HL-60 (cell line): Measurements from ENCODE around the gene PALM.

Source experiments
- GABPA ChIP-seq: IDR thresholded peaks from 2 replicates; pipeline ENCODE4 v1.6.1; 2012; ENCODE audit warnings: low read depth
- POLR2AphosphoS5 ChIP-seq: IDR thresholded peaks from 2 replicates; pipeline ENCODE4 v1.6.1; 2012; ENCODE audit warnings: low read depth
- TF ChIP-seq, protein P1 (sequence below): IDR thresholded peaks from one replicate; pipeline ENCODE4 v1.5.1; 2011; ENCODE audit warnings: low read length, control low read depth, inconsistent platforms; ENCODE audit not compliant: insufficient read depth
- TF ChIP-seq, protein P2 (sequence below): IDR thresholded peaks from 2 replicates; pipeline ENCODE4 v1.6.1; 2012; ENCODE audit warnings: low read depth; ENCODE audit not compliant: insufficient replicate concordance

DNA sequence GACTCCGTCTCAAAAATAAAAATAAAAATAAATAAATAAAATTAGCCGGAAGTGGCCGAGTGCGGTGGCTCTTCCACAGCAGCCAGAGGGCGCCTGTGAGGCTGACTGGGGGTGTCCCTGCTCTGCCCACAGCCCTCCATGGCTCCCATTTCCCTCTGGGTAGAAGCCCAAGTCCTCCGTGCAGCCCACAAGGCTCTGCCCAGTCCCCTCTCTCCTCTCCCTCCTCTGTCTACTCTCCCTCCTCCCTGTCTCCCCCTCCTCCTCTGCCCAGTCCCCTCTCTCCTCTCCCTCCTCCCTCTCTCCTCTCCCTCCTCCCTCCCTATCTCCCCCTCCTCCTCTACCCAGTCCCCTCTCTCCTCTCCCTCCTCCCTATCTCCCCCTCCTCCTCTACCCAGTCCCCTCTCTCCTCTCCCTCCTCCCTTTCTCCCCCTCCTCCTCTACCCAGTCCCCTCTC lies 62.6 kb downstream of the PALM start:
- TF ChIP-seq, protein P1, sequence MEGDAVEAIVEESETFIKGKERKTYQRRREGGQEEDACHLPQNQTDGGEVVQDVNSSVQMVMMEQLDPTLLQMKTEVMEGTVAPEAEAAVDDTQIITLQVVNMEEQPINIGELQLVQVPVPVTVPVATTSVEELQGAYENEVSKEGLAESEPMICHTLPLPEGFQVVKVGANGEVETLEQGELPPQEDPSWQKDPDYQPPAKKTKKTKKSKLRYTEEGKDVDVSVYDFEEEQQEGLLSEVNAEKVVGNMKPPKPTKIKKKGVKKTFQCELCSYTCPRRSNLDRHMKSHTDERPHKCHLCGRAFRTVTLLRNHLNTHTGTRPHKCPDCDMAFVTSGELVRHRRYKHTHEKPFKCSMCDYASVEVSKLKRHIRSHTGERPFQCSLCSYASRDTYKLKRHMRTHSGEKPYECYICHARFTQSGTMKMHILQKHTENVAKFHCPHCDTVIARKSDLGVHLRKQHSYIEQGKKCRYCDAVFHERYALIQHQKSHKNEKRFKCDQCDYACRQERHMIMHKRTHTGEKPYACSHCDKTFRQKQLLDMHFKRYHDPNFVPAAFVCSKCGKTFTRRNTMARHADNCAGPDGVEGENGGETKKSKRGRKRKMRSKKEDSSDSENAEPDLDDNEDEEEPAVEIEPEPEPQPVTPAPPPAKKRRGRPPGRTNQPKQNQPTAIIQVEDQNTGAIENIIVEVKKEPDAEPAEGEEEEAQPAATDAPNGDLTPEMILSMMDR = peak; percentile 13
- TF ChIP-seq, protein P2, sequence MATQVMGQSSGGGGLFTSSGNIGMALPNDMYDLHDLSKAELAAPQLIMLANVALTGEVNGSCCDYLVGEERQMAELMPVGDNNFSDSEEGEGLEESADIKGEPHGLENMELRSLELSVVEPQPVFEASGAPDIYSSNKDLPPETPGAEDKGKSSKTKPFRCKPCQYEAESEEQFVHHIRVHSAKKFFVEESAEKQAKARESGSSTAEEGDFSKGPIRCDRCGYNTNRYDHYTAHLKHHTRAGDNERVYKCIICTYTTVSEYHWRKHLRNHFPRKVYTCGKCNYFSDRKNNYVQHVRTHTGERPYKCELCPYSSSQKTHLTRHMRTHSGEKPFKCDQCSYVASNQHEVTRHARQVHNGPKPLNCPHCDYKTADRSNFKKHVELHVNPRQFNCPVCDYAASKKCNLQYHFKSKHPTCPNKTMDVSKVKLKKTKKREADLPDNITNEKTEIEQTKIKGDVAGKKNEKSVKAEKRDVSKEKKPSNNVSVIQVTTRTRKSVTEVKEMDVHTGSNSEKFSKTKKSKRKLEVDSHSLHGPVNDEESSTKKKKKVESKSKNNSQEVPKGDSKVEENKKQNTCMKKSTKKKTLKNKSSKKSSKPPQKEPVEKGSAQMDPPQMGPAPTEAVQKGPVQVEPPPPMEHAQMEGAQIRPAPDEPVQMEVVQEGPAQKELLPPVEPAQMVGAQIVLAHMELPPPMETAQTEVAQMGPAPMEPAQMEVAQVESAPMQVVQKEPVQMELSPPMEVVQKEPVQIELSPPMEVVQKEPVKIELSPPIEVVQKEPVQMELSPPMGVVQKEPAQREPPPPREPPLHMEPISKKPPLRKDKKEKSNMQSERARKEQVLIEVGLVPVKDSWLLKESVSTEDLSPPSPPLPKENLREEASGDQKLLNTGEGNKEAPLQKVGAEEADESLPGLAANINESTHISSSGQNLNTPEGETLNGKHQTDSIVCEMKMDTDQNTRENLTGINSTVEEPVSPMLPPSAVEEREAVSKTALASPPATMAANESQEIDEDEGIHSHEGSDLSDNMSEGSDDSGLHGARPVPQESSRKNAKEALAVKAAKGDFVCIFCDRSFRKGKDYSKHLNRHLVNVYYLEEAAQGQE = no peak
- TF ChIP-seq POLR2AphosphoS5 (no peak), GABPA (no peak)
